PC-9 (cell line): ENCODE results near the gene DMKN.

Source experiments
- EZH2 ChIP-seq: fragments of 200-600 bp; sonication (generic); IDR thresholded peaks from 2 replicates; pipeline ENCODE4 v1.8.0; 2017; ENCODE audit warnings: antibody characterized with exemption, low read depth
- TF ChIP-seq, protein P1 (sequence below): fragments of 200-600 bp; sonication (generic); conservative IDR thresholded peaks from 2 replicates; pipeline ENCODE4 v1.6.1; 2017; ENCODE audit warnings: mixed run types, antibody characterized with exemption, mild to moderate bottlenecking, moderate library complexity

DNA sequence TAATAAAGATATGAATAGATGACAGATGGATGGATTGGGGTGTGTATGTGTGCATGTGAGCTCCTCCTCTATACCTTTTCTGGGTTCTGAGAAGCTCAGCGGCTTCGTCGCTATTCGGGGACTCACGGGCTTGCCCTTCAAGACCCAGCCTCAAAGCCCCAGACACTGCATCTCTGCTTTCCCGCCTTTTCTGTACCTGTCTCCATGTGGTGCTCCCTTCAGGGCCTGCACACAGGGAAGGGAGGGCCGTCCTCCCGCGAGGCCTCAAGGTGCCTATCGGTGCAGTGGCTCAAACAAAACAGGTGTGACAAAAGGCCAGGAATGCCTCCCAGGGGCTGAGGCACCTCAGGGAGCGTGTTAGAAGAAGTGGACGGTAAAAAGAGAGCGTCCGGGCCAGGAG, 39.3 kb downstream of the DMKN start:
- TF ChIP-seq, protein P1, sequence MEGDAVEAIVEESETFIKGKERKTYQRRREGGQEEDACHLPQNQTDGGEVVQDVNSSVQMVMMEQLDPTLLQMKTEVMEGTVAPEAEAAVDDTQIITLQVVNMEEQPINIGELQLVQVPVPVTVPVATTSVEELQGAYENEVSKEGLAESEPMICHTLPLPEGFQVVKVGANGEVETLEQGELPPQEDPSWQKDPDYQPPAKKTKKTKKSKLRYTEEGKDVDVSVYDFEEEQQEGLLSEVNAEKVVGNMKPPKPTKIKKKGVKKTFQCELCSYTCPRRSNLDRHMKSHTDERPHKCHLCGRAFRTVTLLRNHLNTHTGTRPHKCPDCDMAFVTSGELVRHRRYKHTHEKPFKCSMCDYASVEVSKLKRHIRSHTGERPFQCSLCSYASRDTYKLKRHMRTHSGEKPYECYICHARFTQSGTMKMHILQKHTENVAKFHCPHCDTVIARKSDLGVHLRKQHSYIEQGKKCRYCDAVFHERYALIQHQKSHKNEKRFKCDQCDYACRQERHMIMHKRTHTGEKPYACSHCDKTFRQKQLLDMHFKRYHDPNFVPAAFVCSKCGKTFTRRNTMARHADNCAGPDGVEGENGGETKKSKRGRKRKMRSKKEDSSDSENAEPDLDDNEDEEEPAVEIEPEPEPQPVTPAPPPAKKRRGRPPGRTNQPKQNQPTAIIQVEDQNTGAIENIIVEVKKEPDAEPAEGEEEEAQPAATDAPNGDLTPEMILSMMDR: no peak
- no peak for TF ChIP-seq EZH2
